ENCODE measurements around the gene MRI1.

The MRI1 gene

DNA sequence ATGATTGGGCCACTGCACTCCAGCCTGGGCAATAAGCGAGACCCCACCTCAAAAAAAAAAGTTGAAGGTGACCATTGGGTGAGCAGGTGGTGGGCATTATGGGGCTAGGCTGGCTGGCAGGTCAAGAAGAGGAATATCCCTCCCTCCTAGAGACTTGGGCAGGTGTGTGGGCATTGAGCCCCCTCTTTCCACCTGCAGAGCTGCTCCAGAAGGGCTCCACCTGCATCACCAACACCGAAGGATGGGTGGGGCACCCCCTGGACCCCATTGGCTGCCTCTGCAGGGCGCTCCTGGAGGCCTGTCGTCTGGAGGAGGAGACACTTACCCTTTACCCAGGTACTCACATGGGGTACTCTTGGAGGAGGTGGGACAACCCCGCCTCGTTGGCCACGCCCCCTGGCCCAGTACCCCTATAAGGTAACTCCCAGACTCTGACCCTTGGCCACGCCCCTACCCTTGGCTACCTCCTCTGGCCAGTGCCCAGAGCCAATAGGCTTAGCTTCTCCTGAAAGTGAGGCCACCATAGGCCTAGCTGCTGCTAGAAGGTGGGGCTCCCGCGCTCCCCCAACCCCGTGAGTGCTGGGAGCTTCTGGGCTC is 52.8 kb downstream of the MRI1 start:
- TF ChIP-seq, protein P1, sequence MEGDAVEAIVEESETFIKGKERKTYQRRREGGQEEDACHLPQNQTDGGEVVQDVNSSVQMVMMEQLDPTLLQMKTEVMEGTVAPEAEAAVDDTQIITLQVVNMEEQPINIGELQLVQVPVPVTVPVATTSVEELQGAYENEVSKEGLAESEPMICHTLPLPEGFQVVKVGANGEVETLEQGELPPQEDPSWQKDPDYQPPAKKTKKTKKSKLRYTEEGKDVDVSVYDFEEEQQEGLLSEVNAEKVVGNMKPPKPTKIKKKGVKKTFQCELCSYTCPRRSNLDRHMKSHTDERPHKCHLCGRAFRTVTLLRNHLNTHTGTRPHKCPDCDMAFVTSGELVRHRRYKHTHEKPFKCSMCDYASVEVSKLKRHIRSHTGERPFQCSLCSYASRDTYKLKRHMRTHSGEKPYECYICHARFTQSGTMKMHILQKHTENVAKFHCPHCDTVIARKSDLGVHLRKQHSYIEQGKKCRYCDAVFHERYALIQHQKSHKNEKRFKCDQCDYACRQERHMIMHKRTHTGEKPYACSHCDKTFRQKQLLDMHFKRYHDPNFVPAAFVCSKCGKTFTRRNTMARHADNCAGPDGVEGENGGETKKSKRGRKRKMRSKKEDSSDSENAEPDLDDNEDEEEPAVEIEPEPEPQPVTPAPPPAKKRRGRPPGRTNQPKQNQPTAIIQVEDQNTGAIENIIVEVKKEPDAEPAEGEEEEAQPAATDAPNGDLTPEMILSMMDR (IDR thresholded peaks at IDR 0.05; ENCODE audit: borderline replicate concordance, extremely low read depth, low read length, poor library complexity, severe bottlenecking): no peak
- no peak for TF ChIP-seq EZH2 (IDR thresholded peaks at IDR 0.05; ENCODE audit: borderline replicate concordance, low read depth, low read length, severe bottlenecking)
- DNase-seq (no peak), ATAC-seq (ENCODE audit: insufficient read depth, low read depth) (no peak)
- Histone ChIP-seq H3K27ac (ENCODE audit: low read length) (no peak overlapping the region), H3K4me2 (ENCODE audit: insufficient read depth, low read length) (no peak overlapping the region), H3K9me3 (ENCODE audit: insufficient read depth, low read length, severe bottlenecking) (no peaks in the 10 kb centered on the region), H3K36me3 (ENCODE audit: insufficient read depth, low read length) (peaks cover 10% of the 10 kb centered on the region; the same call in 1 of the 2 replicates), H3K4me3 (ENCODE audit: low read depth in 1 of 2, low read length in 2 of 2) (no peak overlapping the region), H3K9ac (ENCODE audit: low read depth, low read length) (no peak overlapping the region), H3K4me1 (ENCODE audit: insufficient read depth, low read length) (no peaks in the 10 kb centered on the region), H4K20me1 (ENCODE audit: insufficient read depth, low read length) (no peaks in the 10 kb centered on the region), H3K27me3 (ENCODE audit: insufficient read depth, low read length, poor library complexity) (no peaks in the 10 kb centered on the region), H2AFZ (ENCODE audit: low read depth, low read length) (no peak overlapping the region), H3K79me2 (ENCODE audit: insufficient read depth, low read length) (no peaks in the 10 kb centered on the region)

DNA sequence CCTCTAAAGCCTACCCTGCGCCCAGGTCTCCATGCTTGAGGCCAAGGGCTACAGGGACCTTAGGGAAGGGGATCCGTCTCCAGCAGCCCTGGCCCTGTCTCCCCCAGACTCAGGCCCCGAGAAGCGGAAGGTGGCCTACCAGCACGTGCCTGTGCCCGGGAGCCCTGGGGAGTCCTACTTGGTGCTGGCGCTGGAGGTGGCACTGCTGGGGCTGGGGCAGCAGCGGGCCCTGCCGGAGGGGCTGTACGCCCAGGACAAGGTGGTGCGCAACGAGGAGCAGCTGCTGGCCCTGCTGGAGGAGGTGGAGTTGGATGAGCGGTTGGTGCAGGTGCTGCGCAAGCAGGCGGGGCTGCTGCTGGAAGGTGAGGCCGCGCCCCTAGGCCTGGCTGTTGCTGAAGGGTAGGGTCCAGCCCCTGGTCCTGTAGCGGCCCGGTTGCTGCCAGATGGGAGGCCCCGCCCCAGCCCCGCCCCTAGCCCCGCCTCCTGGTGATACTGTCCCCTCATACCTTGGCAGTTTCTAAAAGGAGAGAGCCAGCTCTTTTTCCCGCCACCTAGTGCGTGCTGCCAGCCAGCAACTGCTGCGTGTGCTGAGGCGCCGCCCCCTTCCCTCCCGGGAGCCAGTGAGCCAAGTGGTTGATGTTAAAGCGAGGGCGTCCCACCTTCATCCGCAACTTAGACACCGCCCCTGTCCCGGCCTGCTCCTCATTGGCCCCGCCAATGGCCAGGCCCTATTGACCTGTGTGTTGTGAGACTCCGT is 53.5 kb downstream of the MRI1 start:
- Histone ChIP-seq H3K36me3 (ENCODE audit: insufficient read depth, low read length) (peaks cover 10% of the 10 kb centered on the region; the same call in 1 of the 2 replicates), H2AFZ (ENCODE audit: low read depth, low read length) (no peak overlapping the region), H3K27me3 (ENCODE audit: insufficient read depth, low read length, poor library complexity) (no peaks in the 10 kb centered on the region), H4K20me1 (ENCODE audit: insufficient read depth, low read length) (no peaks in the 10 kb centered on the region), H3K4me1 (ENCODE audit: insufficient read depth, low read length) (no peaks in the 10 kb centered on the region), H3K4me3 (ENCODE audit: low read depth in 1 of 2, low read length in 2 of 2) (no peak overlapping the region), H3K9me3 (ENCODE audit: insufficient read depth, low read length, severe bottlenecking) (no peaks in the 10 kb centered on the region), H3K27ac (ENCODE audit: low read length) (no peak overlapping the region), H3K4me2 (ENCODE audit: insufficient read depth, low read length) (no peak overlapping the region), H3K79me2 (ENCODE audit: insufficient read depth, low read length) (no peaks in the 10 kb centered on the region), H3K9ac (ENCODE audit: low read depth, low read length) (no peak overlapping the region)
- DNase-seq (no peak), ATAC-seq (ENCODE audit: insufficient read depth, low read depth) (no peak; the same call in 2 of the 3 replicates)
- TF ChIP-seq, protein P1 (IDR thresholded peaks at IDR 0.05; ENCODE audit: borderline replicate concordance, extremely low read depth, low read length, poor library complexity, severe bottlenecking): no peak
- no peak for TF ChIP-seq EZH2 (IDR thresholded peaks at IDR 0.05; ENCODE audit: borderline replicate concordance, low read depth, low read length, severe bottlenecking)

DNA sequence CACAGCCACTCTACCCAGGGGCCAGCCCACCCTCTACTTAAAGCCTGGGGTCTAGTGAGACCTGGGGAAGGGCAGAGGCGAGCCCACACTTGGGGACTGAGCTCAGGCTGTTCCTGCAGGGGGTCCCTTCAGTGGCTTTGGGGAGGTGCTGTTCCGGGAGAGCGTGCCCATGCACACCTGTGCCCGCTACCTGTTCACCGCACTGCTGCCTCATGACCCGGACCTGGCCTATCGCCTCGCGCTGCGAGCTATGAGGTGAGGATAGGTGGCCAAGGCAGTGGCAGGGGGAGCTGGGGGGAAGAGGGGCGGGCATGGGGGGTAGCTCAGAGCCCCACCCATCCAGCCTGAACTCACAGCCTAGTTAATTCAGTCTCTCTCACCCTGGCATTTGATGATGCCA is 54.9 kb downstream of the MRI1 start:
- no peak for TF ChIP-seq EZH2 (IDR thresholded peaks at IDR 0.05; ENCODE audit: borderline replicate concordance, low read depth, low read length, severe bottlenecking)
- TF ChIP-seq, protein P1 (IDR thresholded peaks at IDR 0.05; ENCODE audit: borderline replicate concordance, extremely low read depth, low read length, poor library complexity, severe bottlenecking): no peak
- H3K4me2 ChIP-seq (ENCODE audit: insufficient read depth, low read length): no peak overlapping the region
- H2AFZ ChIP-seq (ENCODE audit: low read depth, low read length): no peak overlapping the region
- no peaks in the 10 kb centered on the region for H3K27me3 ChIP-seq (ENCODE audit: insufficient read depth, low read length, poor library complexity)
- no peaks in the 10 kb centered on the region for H3K79me2 ChIP-seq (ENCODE audit: insufficient read depth, low read length)
- ATAC-seq (ENCODE audit: insufficient read depth, low read depth) (no peak), DNase-seq (no peak)
- no peak overlapping the region for H3K27ac ChIP-seq (ENCODE audit: low read length)
- H3K4me3 ChIP-seq (ENCODE audit: low read depth in 1 of 2, low read length in 2 of 2): no peak overlapping the region
- no peaks in the 10 kb centered on the region for H3K9me3 ChIP-seq (ENCODE audit: insufficient read depth, low read length, severe bottlenecking)
- H3K9ac ChIP-seq (ENCODE audit: low read depth, low read length): no peak overlapping the region
- H4K20me1 ChIP-seq (ENCODE audit: insufficient read depth, low read length): no peaks in the 10 kb centered on the region
- H3K4me1 ChIP-seq (ENCODE audit: insufficient read depth, low read length): no peaks in the 10 kb centered on the region
- H3K36me3 ChIP-seq (ENCODE audit: insufficient read depth, low read length): peaks cover 16% of the 10 kb centered on the region

Measured in DND-41 (cell line).